OCI-LY3 (cell line): ENCODE results near the gene DIP2C.

Experiments used
- EZH2phosphoT487 ChIP-seq: fragments of 200-600 bp; shearing (Covaris generic); IDR thresholded peaks from 2 replicates; pipeline ENCODE4 v1.6.1; 2018; ENCODE audit warnings: antibody characterized with exemption, mixed run types, low read depth
- TF ChIP-seq, protein P1 (sequence below): fragments of 200-600, 300-600 bp; sonication (generic); IDR thresholded peaks from 2 replicates; pipeline ENCODE4 v1.5.1; 2014; ENCODE audit warnings: antibody characterized with exemption, low read length, low read depth

DNA sequence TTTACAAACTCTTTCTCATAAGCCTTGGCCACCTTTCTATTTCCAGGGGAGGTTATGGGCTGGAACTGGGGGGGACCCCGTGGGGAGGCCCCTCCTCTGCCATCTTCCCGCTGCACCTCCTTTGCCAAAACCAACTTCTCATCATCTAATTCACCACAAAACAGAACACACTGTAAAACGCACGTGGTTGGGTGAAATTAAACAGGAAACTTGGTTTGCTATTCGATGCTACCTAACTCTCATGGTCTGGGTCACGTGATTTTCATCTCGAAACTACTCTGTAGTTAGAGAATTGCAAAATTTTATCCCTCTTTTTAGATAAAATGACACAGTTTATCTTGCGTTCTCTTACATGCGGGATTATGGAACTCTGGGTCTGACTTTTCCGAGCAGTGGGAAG lies 312.2 kb downstream of the DIP2C start:
- TF ChIP-seq, protein P1, sequence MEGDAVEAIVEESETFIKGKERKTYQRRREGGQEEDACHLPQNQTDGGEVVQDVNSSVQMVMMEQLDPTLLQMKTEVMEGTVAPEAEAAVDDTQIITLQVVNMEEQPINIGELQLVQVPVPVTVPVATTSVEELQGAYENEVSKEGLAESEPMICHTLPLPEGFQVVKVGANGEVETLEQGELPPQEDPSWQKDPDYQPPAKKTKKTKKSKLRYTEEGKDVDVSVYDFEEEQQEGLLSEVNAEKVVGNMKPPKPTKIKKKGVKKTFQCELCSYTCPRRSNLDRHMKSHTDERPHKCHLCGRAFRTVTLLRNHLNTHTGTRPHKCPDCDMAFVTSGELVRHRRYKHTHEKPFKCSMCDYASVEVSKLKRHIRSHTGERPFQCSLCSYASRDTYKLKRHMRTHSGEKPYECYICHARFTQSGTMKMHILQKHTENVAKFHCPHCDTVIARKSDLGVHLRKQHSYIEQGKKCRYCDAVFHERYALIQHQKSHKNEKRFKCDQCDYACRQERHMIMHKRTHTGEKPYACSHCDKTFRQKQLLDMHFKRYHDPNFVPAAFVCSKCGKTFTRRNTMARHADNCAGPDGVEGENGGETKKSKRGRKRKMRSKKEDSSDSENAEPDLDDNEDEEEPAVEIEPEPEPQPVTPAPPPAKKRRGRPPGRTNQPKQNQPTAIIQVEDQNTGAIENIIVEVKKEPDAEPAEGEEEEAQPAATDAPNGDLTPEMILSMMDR, result no peak
- no peak for TF ChIP-seq EZH2phosphoT487
